SK-N-SH treated with all-trans-retinoic acid at 6 μM for 48 hours (cell line): ENCODE data around the gene ANO6.

Source experiments
- ATAC-seq: fragments of 200-7000 bp; cut with Tn5 transposase; 3 replicates; pipeline ENCODE4 v1.9.1; 2020; ENCODE audit warnings: mild to moderate bottlenecking, moderate library complexity
- ARNTL ChIP-seq: fragments of 450-650 bp; formaldehyde crosslinking; IDR thresholded peaks from 2 replicates; pipeline ENCODE4 v1.5.0; 2020; ENCODE audit warnings: low read depth, mild to moderate bottlenecking, moderate library complexity, borderline replicate concordance
- BACH2 ChIP-seq: fragments of 250-450 bp; sonication (Bioruptor Pico); IDR thresholded peaks from 2 replicates; pipeline ENCODE4 v1.9.0; 2021; ENCODE audit warnings: mild to moderate bottlenecking, borderline replicate concordance
- CSDC2 ChIP-seq: fragments of 250-450 bp; sonication (Bioruptor Pico); IDR thresholded peaks from 2 replicates; pipeline ENCODE4 v1.5.0; 2020; ENCODE audit warnings: mild to moderate bottlenecking, moderate library complexity
- ESRRG ChIP-seq: fragments of 250-450 bp; sonication (Bioruptor Pico); IDR thresholded peaks from 2 replicates; pipeline ENCODE4 v1.6.1; 2021; ENCODE audit warnings: mild to moderate bottlenecking
- GLIS3 ChIP-seq: fragments of 250-450 bp; sonication (Bioruptor Pico); IDR thresholded peaks from 2 replicates; pipeline ENCODE4 v1.5.0; 2020; ENCODE audit warnings: mild to moderate bottlenecking, moderate library complexity
- ISL1 ChIP-seq: fragments of 250-450 bp; sonication (Bioruptor Pico); IDR thresholded peaks from 2 replicates; pipeline ENCODE4 v2.1.2; 2022; ENCODE audit warnings: mild to moderate bottlenecking, moderate library complexity
- OSR1 ChIP-seq: fragments of 250-450 bp; sonication (Bioruptor Pico); IDR thresholded peaks from 2 replicates; pipeline ENCODE4 v1.8.0; 2022; ENCODE audit warnings: moderate library complexity, mild to moderate bottlenecking, inconsistent platforms
- PPARA ChIP-seq: fragments of 250-450 bp; sonication (Bioruptor Pico); IDR thresholded peaks from 2 replicates; pipeline ENCODE4 v1.5.0; 2020; ENCODE audit warnings: mild to moderate bottlenecking, borderline replicate concordance
- RARB ChIP-seq: fragments of 250-450 bp; sonication (Bioruptor Pico); IDR thresholded peaks from 2 replicates; pipeline ENCODE4 v1.8.0; 2021; ENCODE audit warnings: mild to moderate bottlenecking, moderate library complexity
- SNAI2 ChIP-seq: fragments of 250-450 bp; sonication (Bioruptor Pico); IDR thresholded peaks from 2 replicates; pipeline ENCODE4 v1.5.0; 2020; ENCODE audit warnings: mild to moderate bottlenecking, moderate library complexity
- TCF4 ChIP-seq: fragments of 250-450 bp; sonication (Bioruptor Pico); IDR thresholded peaks from 2 replicates; pipeline ENCODE4 v1.8.0; 2021; ENCODE audit warnings: mild to moderate bottlenecking, moderate library complexity, borderline replicate concordance
- ZC3H10 ChIP-seq: fragments of 250-450 bp; sonication (Bioruptor Pico); IDR thresholded peaks from 2 replicates; pipeline ENCODE4 v1.5.1; 2021; ENCODE audit warnings: mild to moderate bottlenecking, moderate library complexity
- ZFP3 ChIP-seq: fragments of 250-450 bp; sonication (Bioruptor Pico); IDR thresholded peaks from 2 replicates; pipeline ENCODE4 v1.5.0; 2020; ENCODE audit warnings: mild to moderate bottlenecking, moderate library complexity
- ZFP30 ChIP-seq: fragments of 450-650 bp; formaldehyde crosslinking; IDR thresholded peaks from 2 replicates; pipeline ENCODE4 v1.5.0; 2022; ENCODE audit warnings: mild to moderate bottlenecking, moderate library complexity
- ZNF565 ChIP-seq: fragments of 450-650 bp; formaldehyde crosslinking; conservative IDR thresholded peaks from 2 replicates; pipeline ENCODE4 v1.5.0; 2020; ENCODE audit warnings: low read depth, mild to moderate bottlenecking, moderate library complexity
- ZNF70 ChIP-seq: fragments of 450-650 bp; formaldehyde crosslinking; IDR thresholded peaks from 2 replicates; pipeline ENCODE4 v1.5.0; 2020; ENCODE audit warnings: mild to moderate bottlenecking, moderate library complexity
- ZNF8 ChIP-seq: fragments of 450-650 bp; formaldehyde crosslinking; IDR thresholded peaks from 2 replicates; pipeline ENCODE4 v1.5.0; 2020; ENCODE audit warnings: mild to moderate bottlenecking, moderate library complexity
- TF ChIP-seq, protein P1 (sequence below): fragments of 250-450 bp; sonication (Bioruptor Pico); IDR thresholded peaks from 2 replicates; pipeline ENCODE4 v1.8.0; 2020; ENCODE audit warnings: mild to moderate bottlenecking, moderate library complexity, borderline replicate concordance
- TF ChIP-seq, protein P2 (sequence below): fragments of 250-450 bp; sonication (Bioruptor Pico); IDR thresholded peaks from 2 replicates; pipeline ENCODE4 v1.5.0; 2020; ENCODE audit warnings: mild to moderate bottlenecking, moderate library complexity
- TF ChIP-seq, protein P3 (sequence below): fragments of 250-450 bp; sonication (Bioruptor Pico); IDR thresholded peaks from 2 replicates; pipeline ENCODE4 v1.8.0; 2021; ENCODE audit warnings: low read depth, mild to moderate bottlenecking, moderate library complexity, borderline replicate concordance
- TF ChIP-seq, protein P4 (sequence below): fragments of 250-450 bp; sonication (Bioruptor Pico); IDR thresholded peaks from 2 replicates; pipeline ENCODE4 v1.5.1; 2020; ENCODE audit warnings: low read depth, mild to moderate bottlenecking, moderate library complexity

ANO6 gene

DNA sequence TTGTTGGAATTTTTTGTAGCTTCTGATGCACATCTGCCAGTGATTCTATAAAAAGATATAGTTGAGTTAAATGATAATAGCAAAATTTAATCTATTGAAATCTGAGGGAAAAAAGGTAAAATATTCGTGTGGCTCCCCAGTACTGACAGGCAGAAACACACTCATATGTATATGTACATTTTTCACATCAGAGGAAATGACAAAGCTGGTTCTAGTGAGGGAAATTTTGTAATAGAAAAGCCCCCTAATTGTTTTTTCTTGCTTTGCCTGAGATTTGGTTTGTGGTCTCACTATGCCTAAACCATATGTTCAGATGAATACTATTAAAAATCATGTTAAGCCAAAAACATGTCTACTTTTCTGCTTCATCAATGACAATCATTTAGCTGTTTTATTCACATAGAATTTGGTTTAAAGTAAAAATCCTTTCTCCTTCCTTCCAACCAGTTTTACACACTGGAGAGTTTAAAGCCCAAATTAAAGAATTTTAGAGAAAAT lies 203.5 kb downstream of the ANO6 start:
- TF ChIP-seq ARNTL (CRISPR knock-in tag) (no peak), CSDC2 (no peak)
- no peak for ATAC-seq

DNA sequence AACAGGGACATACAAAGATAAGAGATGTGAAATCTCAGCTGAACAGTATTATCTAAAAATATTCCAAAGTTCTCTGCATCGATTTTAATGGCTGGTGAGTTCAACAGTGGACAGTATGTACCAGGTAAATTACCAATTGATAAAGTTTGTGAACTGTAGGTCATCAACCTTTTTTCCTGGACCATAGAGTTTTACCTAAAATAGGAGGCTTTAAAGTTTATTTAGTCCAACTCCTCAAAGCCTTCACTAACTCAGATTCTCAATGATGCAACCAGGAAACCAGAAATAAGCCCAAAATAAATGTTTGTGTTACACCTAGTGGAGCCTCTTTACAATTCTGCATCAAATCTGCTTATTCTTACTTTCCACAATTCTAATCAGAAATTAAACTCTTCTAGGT lies 205.8 kb downstream of the ANO6 start:
- TF ChIP-seq GLIS3 (CRISPR knock-in tag): no peak
- TF ChIP-seq BACH2: no peak
- TF ChIP-seq ARNTL (CRISPR knock-in tag): no peak
- no peak for TF ChIP-seq RARB (CRISPR knock-in tag)
- TF ChIP-seq PPARA (CRISPR knock-in tag): no peak
- TF ChIP-seq ZFP3 (CRISPR knock-in tag): no peak
- TF ChIP-seq SNAI2 (CRISPR knock-in tag): no peak
- TF ChIP-seq ESRRG (CRISPR knock-in tag): no peak
- no peak for TF ChIP-seq ZC3H10
- TF ChIP-seq, protein P1, sequence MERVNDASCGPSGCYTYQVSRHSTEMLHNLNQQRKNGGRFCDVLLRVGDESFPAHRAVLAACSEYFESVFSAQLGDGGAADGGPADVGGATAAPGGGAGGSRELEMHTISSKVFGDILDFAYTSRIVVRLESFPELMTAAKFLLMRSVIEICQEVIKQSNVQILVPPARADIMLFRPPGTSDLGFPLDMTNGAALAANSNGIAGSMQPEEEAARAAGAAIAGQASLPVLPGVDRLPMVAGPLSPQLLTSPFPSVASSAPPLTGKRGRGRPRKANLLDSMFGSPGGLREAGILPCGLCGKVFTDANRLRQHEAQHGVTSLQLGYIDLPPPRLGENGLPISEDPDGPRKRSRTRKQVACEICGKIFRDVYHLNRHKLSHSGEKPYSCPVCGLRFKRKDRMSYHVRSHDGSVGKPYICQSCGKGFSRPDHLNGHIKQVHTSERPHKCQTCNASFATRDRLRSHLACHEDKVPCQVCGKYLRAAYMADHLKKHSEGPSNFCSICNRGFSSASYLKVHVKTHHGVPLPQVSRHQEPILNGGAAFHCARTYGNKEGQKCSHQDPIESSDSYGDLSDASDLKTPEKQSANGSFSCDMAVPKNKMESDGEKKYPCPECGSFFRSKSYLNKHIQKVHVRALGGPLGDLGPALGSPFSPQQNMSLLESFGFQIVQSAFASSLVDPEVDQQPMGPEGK (CRISPR knock-in tag): no peak

DNA sequence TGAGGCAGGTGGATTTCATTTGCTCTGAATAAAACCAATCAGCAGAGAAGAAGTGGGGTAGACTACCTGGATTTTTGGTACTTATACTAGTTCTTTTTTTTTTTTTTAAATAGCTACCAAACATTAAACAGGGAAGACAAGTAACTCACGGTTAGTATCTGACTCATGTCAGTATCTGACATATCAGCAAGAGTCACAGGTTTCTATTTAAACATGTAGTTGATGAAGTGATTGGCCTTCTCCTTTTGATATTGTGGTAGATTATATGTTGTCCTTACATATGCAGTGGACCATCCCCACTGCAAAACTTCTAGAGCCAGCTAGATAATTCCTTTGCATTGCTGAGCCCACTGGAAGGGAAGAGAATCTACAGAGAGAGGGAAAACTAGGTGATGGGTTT lies 208.0 kb downstream of the ANO6 start:
- no peak for TF ChIP-seq ARNTL (CRISPR knock-in tag)
- TF ChIP-seq ZNF565 (CRISPR knock-in tag): no peak
- no peak for TF ChIP-seq OSR1 (CRISPR knock-in tag)
- no peak for TF ChIP-seq CSDC2
- TF ChIP-seq ISL1 (CRISPR knock-in tag): no peak
- no peak for TF ChIP-seq BACH2
- TF ChIP-seq ESRRG (CRISPR knock-in tag): no peak
- no peak for TF ChIP-seq RARB (CRISPR knock-in tag)
- TF ChIP-seq ZNF8 (CRISPR knock-in tag): no peak
- no peak for TF ChIP-seq ZFP3 (CRISPR knock-in tag)
- TF ChIP-seq SNAI2 (CRISPR knock-in tag): no peak
- TF ChIP-seq, protein P2, sequence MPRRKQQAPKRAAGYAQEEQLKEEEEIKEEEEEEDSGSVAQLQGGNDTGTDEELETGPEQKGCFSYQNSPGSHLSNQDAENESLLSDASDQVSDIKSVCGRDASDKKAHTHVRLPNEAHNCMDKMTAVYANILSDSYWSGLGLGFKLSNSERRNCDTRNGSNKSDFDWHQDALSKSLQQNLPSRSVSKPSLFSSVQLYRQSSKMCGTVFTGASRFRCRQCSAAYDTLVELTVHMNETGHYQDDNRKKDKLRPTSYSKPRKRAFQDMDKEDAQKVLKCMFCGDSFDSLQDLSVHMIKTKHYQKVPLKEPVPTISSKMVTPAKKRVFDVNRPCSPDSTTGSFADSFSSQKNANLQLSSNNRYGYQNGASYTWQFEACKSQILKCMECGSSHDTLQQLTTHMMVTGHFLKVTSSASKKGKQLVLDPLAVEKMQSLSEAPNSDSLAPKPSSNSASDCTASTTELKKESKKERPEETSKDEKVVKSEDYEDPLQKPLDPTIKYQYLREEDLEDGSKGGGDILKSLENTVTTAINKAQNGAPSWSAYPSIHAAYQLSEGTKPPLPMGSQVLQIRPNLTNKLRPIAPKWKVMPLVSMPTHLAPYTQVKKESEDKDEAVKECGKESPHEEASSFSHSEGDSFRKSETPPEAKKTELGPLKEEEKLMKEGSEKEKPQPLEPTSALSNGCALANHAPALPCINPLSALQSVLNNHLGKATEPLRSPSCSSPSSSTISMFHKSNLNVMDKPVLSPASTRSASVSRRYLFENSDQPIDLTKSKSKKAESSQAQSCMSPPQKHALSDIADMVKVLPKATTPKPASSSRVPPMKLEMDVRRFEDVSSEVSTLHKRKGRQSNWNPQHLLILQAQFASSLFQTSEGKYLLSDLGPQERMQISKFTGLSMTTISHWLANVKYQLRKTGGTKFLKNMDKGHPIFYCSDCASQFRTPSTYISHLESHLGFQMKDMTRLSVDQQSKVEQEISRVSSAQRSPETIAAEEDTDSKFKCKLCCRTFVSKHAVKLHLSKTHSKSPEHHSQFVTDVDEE: no peak
- TF ChIP-seq PPARA (CRISPR knock-in tag): no peak
- TF ChIP-seq GLIS3 (CRISPR knock-in tag): no peak
- TF ChIP-seq, protein P1 (CRISPR knock-in tag): no peak
- TF ChIP-seq, protein P3, sequence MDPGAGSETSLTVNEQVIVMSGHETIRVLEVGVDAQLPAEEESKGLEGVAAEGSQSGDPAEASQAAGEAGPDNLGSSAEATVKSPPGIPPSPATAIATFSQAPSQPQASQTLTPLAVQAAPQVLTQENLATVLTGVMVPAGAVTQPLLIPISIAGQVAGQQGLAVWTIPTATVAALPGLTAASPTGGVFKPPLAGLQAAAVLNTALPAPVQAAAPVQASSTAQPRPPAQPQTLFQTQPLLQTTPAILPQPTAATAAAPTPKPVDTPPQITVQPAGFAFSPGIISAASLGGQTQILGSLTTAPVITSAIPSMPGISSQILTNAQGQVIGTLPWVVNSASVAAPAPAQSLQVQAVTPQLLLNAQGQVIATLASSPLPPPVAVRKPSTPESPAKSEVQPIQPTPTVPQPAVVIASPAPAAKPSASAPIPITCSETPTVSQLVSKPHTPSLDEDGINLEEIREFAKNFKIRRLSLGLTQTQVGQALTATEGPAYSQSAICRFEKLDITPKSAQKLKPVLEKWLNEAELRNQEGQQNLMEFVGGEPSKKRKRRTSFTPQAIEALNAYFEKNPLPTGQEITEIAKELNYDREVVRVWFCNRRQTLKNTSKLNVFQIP (CRISPR knock-in tag): no peak
- TF ChIP-seq TCF4 (CRISPR knock-in tag): no peak
- no peak for TF ChIP-seq ZFP30 (CRISPR knock-in tag)
- ATAC-seq: no peak

More for the DNA sequence above, 205.8 kb downstream of the ANO6 start:
- ATAC-seq: no peak

DNA sequence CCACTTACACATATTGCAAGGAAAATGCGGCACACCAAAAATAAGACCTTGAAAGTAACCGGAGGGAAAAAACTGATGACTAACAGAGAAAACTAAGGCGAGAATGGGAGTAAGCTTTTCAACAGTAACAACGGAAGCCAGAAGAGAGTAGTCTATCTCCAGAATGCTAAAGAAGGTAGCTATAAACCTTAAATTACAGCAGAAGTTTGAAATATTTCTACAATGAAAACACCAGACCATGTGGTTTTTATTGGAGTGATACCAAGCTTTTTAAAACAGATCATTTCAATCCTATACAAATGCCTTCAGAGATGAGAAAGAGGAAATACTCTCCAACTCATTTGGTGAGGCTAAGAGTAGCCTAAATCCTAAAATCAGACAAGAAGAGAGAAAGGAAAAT lies 209.5 kb downstream of the ANO6 start:
- peak; percentile 54 for ATAC-seq
- TF ChIP-seq PPARA (CRISPR knock-in tag) (no peak), OSR1 (CRISPR knock-in tag) (no peak), ZNF70 (CRISPR knock-in tag) (no peak), RARB (CRISPR knock-in tag) (no peak), ZC3H10 (no peak), ISL1 (CRISPR knock-in tag) (no peak), GLIS3 (CRISPR knock-in tag) (no peak), ARNTL (CRISPR knock-in tag) (no peak), ZFP3 (CRISPR knock-in tag) (no peak), TCF4 (CRISPR knock-in tag) (no peak), CSDC2 (no peak), ZNF565 (CRISPR knock-in tag) (no peak), BACH2 (no peak), ESRRG (CRISPR knock-in tag) (no peak)
- TF ChIP-seq, protein P3 (CRISPR knock-in tag): no peak
- TF ChIP-seq, protein P4, sequence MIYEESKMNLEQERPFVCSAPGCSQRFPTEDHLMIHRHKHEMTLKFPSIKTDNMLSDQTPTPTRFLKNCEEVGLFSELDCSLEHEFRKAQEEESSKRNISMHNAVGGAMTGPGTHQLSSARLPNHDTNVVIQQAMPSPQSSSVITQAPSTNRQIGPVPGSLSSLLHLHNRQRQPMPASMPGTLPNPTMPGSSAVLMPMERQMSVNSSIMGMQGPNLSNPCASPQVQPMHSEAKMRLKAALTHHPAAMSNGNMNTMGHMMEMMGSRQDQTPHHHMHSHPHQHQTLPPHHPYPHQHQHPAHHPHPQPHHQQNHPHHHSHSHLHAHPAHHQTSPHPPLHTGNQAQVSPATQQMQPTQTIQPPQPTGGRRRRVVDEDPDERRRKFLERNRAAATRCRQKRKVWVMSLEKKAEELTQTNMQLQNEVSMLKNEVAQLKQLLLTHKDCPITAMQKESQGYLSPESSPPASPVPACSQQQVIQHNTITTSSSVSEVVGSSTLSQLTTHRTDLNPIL (CRISPR knock-in tag): no peak
